H1 (cell line): ENCODE data around the gene KRTAP17-1. TPM values are rescaled to one million over a fixed set of nuclear protein-coding genes. Genes with fewer than 3 reads are reported as not detected.

Experiments used
- CTBP2 ChIP-seq: IDR thresholded peaks from 2 replicates; pipeline ENCODE4 v1.7.0; 2011; ENCODE audit warnings: borderline replicate concordance, mild to moderate bottlenecking, moderate library complexity, mixed read lengths, low read length; ENCODE audit not compliant: insufficient read depth, insufficient read length
- YY1 ChIP-seq: IDR thresholded peaks from 2 replicates; pipeline ENCODE4 v1.6.1; 2011; ENCODE audit warnings: low read depth, mild to moderate bottlenecking, low read length
- polyA plus RNA-seq, 7 experiments: library from polyadenylated mRNA; depleted of rRNA in 3 of 7; stranded (reverse) in 5 of 7; unstranded in 2 of 7; fragments of >200 nt in 5 of 7; fragments of 200-250 nt in 2 of 7; gene quantifications; 1 replicate in 5 of 7; 2 replicates in 1 of 7; 4 replicates in 1 of 7; pipeline versions ENCODE4 v1.2.1 to v1.2.3, GENCODE V29; 2011 to 2013; ENCODE audit warnings: missing spikeins in 2 of 7, mixed read lengths in 2 of 7
- total RNA-seq: library from RNA; stranded (reverse); fragmentation: NEBNext Ultra II Directional; extraction: Animal tissue kit (Norgen Biotek cat#: 25700); gene quantifications from 2 replicates; pipeline ENCODE4 v1.2.1, GENCODE V29; 2021

Gene KRTAP17-1
- total and polyA plus RNA-seq, 2 of the 8 experiments (the other 6 are each of a cell fraction or from before 2014, with no cell fraction given), result not detected

GRCh38 chr17:41338961-41339485 is 23.5 kb upstream of the KRTAP17-1 start (continued):
- TF ChIP-seq CTBP2 (no peak), YY1 (no peak)
